ENCODE data around the gene UBAP1. TPM values are rescaled to one million over a fixed set of nuclear protein-coding genes. Genes with fewer than 3 reads are reported as not detected.

UBAP1 gene
- total RNA-seq, 1 experiment from 2014 or later, result 30.8 TPM

- H3K4me1 ChIP-seq (ENCODE audit: control insufficient read depth in 1 of 2, insufficient read depth in 2 of 2, low read length in 2 of 2), result peaks cover 4 to 14% of the 10 kb centered on the region in 2 experiments
- H3K79me2 ChIP-seq (ENCODE audit: insufficient read depth, low read length), result no peaks in the 10 kb centered on the region
- no peaks in the 10 kb centered on the region for H4K20me1 ChIP-seq (ENCODE audit: insufficient read depth)
- H3K9me2 ChIP-seq (ENCODE audit: insufficient read depth), result no peaks in the 10 kb centered on the region
- H2AFZ ChIP-seq (ENCODE audit: low read depth, low read length, poor library complexity, severe bottlenecking), result no peak overlapping the region
- no peaks in the 10 kb centered on the region for H3K36me3 ChIP-seq (ENCODE audit: control insufficient read depth in 1 of 2, insufficient read depth in 2 of 2, low read length in 2 of 2)
- H3K27ac ChIP-seq (ENCODE audit: low read depth, low read length), result no peak overlapping the region
- H3K9ac ChIP-seq (ENCODE audit: low read length), result no peak overlapping the region
- intact Hi-C loops (cut with micrococcal nuclease), result no loop called here
- H3K4me3 ChIP-seq (replicated peaks in 1 of 2; ENCODE audit: low read depth in 1 of 2, low read length in 2 of 2), result no peak overlapping the region
- no peak overlapping the region for H3K4me2 ChIP-seq (ENCODE audit: low read length)
- RAD21 ChIA-PET (ENCODE audit: low non-redundant PET in 1 of 2, low total read pairs in 2 of 2, uncharacterized antibody in 2 of 2, unreplicated experiment in 2 of 2), result no interaction called here
- ATAC-seq, result no peak
- TF ChIP-seq SIN3A (IDR thresholded peaks at IDR 0.05; ENCODE audit: low read depth), result no peak
- no peak for TF ChIP-seq ZBTB33 (IDR thresholded peaks at IDR 0.05; ENCODE audit: extremely low read depth, insufficient replicate concordance, low read length)
- TF ChIP-seq SRF (IDR thresholded peaks at IDR 0.05; ENCODE audit: low read depth), result no peak
- no peak for TF ChIP-seq CEBPB (IDR thresholded peaks at IDR 0.05; ENCODE audit: low read depth)
- TF ChIP-seq EZH2phosphoT487 (IDR thresholded peaks at IDR 0.05; ENCODE audit: borderline replicate concordance), result no peak
- TF ChIP-seq ZNF274 (IDR thresholded peaks at IDR 0.05; ENCODE audit: low read depth, low read length), result no peak
- TF ChIP-seq JUND (IDR thresholded peaks at IDR 0.05), result no peak
- TF ChIP-seq SP1 (IDR thresholded peaks at IDR 0.05; ENCODE audit: low read depth), result no peak
- TF ChIP-seq YY1 (IDR thresholded peaks at IDR 0.05; ENCODE audit: extremely low read depth, insufficient replicate concordance, low read depth, low read length), result no peak
- TF ChIP-seq POLR2A (IDR thresholded peaks at IDR 0.05; ENCODE audit: borderline replicate concordance, extremely low read depth, insufficient read depth, insufficient read length), result no peak
- no peak for TF ChIP-seq POLR2AphosphoS5 (IDR thresholded peaks at IDR 0.05; ENCODE audit: low read depth, low read length)
- CTCF ChIA-PET, result interaction anchor here (0.8 kb wide), 1 partner anchor 81 kb away, joined by 4 read pairs; no protein-coding TSS in a partner anchor
- no peaks in the 10 kb centered on the region for H3K27me3 ChIP-seq (ENCODE audit: insufficient read depth, low read length)
- no peaks in the 10 kb centered on the region for H3K9me3 ChIP-seq (ENCODE audit: control insufficient read depth in 1 of 2, insufficient read depth in 1 of 2, low read depth in 1 of 2, low read length in 2 of 2)
- no peak for DNase-seq (ENCODE audit: low read depth, low spot score)
- no TSS peak for BruUV-seq (replicated peaks)
- POLR2A ChIA-PET, result no interaction called here
These were observed 6.9 kb upstream of the UBAP1 start for GRCh38 chr9:34171753-34172535.

Measured in HCT116 (cell line).